ENCODE data around the gene NOD2.
A peak's percentile ranks its signal among the peaks of the same experiment; 100 is the strongest.

The NOD2 gene

DNA sequence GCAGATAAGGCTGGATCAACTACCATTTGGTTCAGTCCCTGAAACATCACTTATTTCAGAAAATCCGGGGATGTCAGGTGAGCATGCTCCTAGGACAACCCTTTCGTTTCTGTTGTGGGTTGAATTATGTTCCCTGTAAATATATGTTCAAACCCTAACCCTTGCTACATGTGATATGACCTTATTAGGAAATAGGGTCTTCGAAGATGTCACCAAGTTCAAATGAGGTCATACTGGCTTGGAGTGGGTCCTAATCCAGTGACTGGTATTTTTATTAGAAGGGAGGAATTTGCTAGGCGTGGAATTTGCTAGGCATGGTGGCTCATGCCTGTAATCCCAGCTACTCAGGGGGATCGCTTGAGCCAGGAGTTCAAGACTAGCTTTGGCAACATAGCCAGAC is 33.6 kb upstream of the NOD2 start:
- no peaks in the 10 kb centered on the region for H3K27me3 ChIP-seq (ENCODE audit: control insufficient read depth in 1 of 2, insufficient read depth in 2 of 2, low read length in 2 of 2)
- no peaks in the 10 kb centered on the region for H3K9me3 ChIP-seq (ENCODE audit: control insufficient read depth in 2 of 2, low read length in 2 of 2)
- no peaks in the 10 kb centered on the region for H3K36me3 ChIP-seq (ENCODE audit: control insufficient read depth in 2 of 2, insufficient read depth in 2 of 2, low read length in 2 of 2)
- peaks cover 2% of the 10 kb centered on the region for H3K4me1 ChIP-seq (ENCODE audit: control insufficient read depth, insufficient read depth, low read length)
- no peak overlapping the region for H3K4me3 ChIP-seq (ENCODE audit: low read length in 2 of 2)
- no peak overlapping the region for H3K27ac ChIP-seq (ENCODE audit: low read length)
- H3K9ac ChIP-seq (ENCODE audit: low read length in 2 of 2), result no peak overlapping the region

DNA sequence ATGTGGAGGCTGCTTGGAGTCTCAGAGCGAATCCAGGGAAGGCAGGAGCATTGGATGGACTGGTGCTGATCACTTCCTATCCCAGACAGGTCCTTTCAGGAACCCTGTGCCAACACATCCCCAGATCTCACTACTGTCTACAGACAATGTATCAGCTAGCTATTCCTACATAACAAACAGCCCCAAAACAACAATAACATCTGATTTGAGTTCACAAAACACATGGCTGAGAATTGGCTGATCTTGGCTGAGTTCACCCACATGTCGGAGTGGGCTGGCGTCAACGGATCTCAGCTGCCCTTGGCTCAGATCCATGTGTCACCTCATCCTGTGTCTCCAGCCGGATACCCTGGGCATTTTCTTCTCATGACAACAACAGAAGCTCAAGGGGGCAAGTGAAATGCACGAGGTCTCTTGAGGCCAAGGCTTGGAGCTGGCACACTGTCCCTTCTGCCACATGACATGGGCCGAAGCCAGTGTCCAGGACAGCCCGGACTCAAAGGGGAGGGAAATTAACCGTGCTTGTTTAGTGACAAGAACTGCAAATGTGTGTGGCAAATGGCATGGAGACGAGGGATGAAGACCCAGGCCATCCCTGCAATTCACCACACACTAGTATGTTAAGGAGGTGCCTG is 31.0 kb upstream of the NOD2 start:
- H3K9me3 ChIP-seq (ENCODE audit: control insufficient read depth in 2 of 2, low read length in 2 of 2), result no peaks in the 10 kb centered on the region
- H3K36me3 ChIP-seq (ENCODE audit: control insufficient read depth in 2 of 2, insufficient read depth in 2 of 2, low read length in 2 of 2), result no peaks in the 10 kb centered on the region
- no peak overlapping the region for H3K4me3 ChIP-seq (ENCODE audit: low read length in 2 of 2)
- H3K27me3 ChIP-seq (ENCODE audit: control insufficient read depth in 1 of 2, insufficient read depth in 2 of 2, low read length in 2 of 2), result no peaks in the 10 kb centered on the region
- H3K4me1 ChIP-seq (ENCODE audit: control insufficient read depth, insufficient read depth, low read length), result peaks cover 7% of the 10 kb centered on the region
- H3K27ac ChIP-seq (ENCODE audit: low read length), result no peak overlapping the region
- H3K9ac ChIP-seq (ENCODE audit: low read length in 2 of 2), result no peak overlapping the region

DNA sequence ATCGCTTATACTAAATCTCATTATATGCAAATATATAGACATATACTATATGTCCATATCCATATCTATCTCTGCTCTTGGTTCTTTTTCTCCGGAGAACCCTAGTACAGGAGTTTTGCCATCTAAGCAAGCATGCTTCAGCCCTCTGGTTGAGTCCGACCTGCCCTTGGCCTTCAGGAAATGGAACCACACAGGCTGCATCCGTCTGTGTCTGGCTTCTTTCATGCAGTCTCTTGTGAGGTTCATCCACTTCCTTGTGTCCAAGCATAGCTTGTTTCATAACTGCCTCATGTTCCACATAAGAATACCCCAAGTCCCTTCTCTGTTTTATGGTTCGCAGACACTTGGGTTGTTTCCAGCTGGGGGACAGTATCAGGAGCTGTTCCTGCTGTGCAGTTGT is 29.1 kb upstream of the NOD2 start:
- no peak overlapping the region for H3K27ac ChIP-seq (ENCODE audit: low read length)
- H3K4me3 ChIP-seq (ENCODE audit: low read length in 2 of 2), result no peak overlapping the region
- H3K27me3 ChIP-seq (ENCODE audit: control insufficient read depth in 1 of 2, insufficient read depth in 2 of 2, low read length in 2 of 2), result no peaks in the 10 kb centered on the region
- H3K9me3 ChIP-seq (ENCODE audit: control insufficient read depth in 2 of 2, low read length in 2 of 2), result no peaks in the 10 kb centered on the region
- H3K36me3 ChIP-seq (ENCODE audit: control insufficient read depth in 2 of 2, insufficient read depth in 2 of 2, low read length in 2 of 2), result no peaks in the 10 kb centered on the region
- no peak overlapping the region for H3K9ac ChIP-seq (ENCODE audit: low read length in 2 of 2)
- H3K4me1 ChIP-seq (ENCODE audit: control insufficient read depth, insufficient read depth, low read length), result peaks cover 14% of the 10 kb centered on the region

DNA sequence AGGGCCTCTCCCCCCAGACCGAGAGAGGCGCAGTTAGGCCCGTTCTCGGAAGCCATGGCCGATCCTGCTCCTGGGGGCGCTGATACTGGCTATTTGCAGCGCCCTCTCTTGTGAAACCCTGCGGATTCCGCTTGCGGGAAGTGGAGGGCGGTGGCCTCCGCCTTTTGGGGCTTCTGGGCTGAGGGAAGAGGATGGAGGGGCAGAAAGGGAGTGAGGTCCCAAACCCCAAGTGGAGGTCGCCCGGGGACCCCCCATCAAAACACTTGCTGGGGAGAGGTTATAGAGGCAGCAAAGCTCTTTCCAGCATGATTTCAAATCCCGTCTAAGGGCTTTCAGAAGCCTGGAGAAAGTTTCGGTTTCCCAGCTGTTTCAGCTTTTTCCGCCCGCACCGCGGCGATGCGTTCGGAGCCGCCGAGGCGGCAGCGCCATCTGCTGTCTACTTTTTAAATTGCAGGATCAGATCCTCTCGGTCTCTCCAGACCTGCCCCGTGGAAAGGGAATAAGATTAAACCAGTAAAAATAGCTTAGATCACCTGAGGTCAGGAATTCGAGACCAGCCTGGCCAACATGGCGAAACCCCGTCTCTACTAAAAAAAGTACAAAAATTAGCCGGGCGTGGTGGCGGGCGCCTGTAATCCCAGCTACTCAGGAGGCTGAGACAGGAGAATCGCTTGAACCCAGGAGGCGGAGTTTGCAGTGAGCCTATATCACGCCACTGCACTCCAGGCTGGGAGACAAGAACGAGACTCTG is 28.1 kb upstream of the NOD2 start:
- H3K4me1 ChIP-seq (ENCODE audit: control insufficient read depth, insufficient read depth, low read length), result peaks cover 14% of the 10 kb centered on the region
- peak overlapping the region; percentile 75 for H3K4me3 ChIP-seq (ENCODE audit: low read length in 2 of 2)
- no peaks in the 10 kb centered on the region for H3K36me3 ChIP-seq (ENCODE audit: control insufficient read depth in 2 of 2, insufficient read depth in 2 of 2, low read length in 2 of 2)
- H3K27ac ChIP-seq (ENCODE audit: low read length), result peak overlapping the region; percentile 53
- H3K27me3 ChIP-seq (ENCODE audit: control insufficient read depth in 1 of 2, insufficient read depth in 2 of 2, low read length in 2 of 2), result no peaks in the 10 kb centered on the region
- no peaks in the 10 kb centered on the region for H3K9me3 ChIP-seq (ENCODE audit: control insufficient read depth in 2 of 2, low read length in 2 of 2)
- H3K9ac ChIP-seq (ENCODE audit: low read length in 2 of 2), result peak overlapping the region; percentile 78 to 89

DNA sequence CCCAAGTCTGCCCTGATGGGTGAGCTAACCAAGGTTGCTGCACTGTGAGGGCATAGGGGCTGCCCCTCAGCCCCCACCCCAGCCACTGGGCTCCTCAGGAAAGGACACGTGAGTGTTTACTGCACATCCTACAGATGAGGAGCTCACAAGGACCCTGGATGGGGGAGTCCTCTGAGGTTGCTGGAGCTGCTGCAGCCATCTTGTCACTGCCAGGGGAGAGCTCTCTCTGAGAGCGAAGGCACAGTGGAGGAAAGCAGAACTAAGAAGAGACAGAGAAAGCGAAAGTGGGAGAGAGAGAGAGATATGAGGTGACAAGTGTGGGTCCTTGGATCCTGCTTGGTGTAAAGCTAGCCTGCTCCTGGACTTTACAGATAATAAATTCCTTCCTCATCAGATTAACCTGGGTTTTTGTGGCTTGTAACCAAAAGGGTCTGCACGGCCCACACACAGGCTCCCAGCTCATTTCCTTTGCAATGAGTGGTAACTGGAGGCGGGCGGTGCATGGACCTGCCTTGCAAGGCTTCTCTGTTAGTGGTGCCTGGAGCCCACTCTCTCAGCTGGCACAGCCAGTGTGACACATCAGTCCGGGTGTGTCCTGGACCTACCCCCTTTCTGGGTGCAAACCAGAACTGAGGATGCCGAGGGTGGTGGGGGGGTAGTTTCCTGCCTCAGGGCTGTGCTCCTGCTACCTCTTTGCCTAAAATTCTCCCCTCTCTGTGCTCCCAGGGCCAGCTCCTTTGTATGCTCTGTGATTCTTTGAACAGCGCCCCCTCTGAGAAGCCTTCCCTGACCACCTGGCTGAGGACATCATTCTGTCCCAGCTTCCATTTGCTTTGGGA is 26.5 kb upstream of the NOD2 start:
- Histone ChIP-seq H3K4me3 (ENCODE audit: low read length in 2 of 2) (no peak overlapping the region), H3K4me1 (ENCODE audit: control insufficient read depth, insufficient read depth, low read length) (peaks cover 14% of the 10 kb centered on the region), H3K9ac (ENCODE audit: low read length in 2 of 2) (no peak overlapping the region), H3K27ac (ENCODE audit: low read length) (no peak overlapping the region), H3K36me3 (ENCODE audit: control insufficient read depth in 2 of 2, insufficient read depth in 2 of 2, low read length in 2 of 2) (no peaks in the 10 kb centered on the region), H3K9me3 (ENCODE audit: control insufficient read depth in 2 of 2, low read length in 2 of 2) (peaks cover 2 to 3% of the 10 kb centered on the region in 2 donors), H3K27me3 (ENCODE audit: control insufficient read depth in 1 of 2, insufficient read depth in 2 of 2, low read length in 2 of 2) (no peaks in the 10 kb centered on the region)

DNA sequence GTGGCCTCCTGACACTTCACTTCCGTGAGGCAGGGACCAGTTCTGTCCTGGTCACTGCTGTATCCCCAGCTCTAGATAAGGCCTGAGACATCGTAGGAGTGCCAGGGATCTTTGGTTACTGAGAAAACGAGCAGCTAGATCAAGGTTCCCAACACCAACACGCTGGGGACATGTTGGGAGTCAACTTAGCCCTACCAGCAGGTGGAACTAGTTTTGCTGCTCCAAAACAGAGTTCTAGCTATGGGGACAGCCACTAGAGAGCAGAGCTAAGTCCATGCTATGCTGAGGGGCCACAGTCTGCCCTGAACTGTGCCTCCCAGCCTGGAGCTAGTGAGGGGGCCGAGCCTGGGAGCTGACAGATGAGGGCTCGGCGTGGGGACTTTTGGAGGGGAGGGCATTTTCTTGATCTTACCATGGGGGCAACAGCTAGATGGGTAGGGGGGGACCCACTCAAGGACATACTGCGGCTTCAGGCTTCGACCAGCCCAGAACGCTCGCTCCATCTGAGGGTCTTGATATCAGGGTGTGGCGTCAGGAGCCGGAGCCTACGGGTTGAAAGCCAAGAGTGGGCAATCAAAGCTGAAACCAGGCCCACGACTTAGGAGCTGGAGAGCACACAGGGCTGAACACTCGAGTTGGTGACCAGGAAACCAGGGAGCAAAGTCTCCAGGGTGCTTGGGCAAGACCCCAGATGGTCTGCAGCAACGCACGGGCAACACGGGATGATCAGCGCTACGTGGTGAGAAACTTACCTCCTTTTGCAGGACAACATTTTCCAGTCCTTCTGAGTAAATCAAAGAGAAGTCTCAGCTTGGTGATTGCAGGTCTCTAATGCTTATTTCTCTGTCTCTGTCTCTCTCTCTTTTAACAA is 25.7 kb upstream of the NOD2 start:
- Histone ChIP-seq H3K9ac (ENCODE audit: low read length in 2 of 2) (no peak overlapping the region), H3K27ac (ENCODE audit: low read length) (no peak overlapping the region), H3K9me3 (ENCODE audit: control insufficient read depth in 2 of 2, low read length in 2 of 2) (peaks cover 6 to 10% of the 10 kb centered on the region in 2 donors), H3K36me3 (ENCODE audit: control insufficient read depth in 2 of 2, insufficient read depth in 2 of 2, low read length in 2 of 2) (no peaks in the 10 kb centered on the region), H3K4me3 (ENCODE audit: low read length in 2 of 2) (no peak overlapping the region), H3K27me3 (ENCODE audit: control insufficient read depth in 1 of 2, insufficient read depth in 2 of 2, low read length in 2 of 2) (no peaks in the 10 kb centered on the region), H3K4me1 (ENCODE audit: control insufficient read depth, insufficient read depth, low read length) (peaks cover 14% of the 10 kb centered on the region)

DNA sequence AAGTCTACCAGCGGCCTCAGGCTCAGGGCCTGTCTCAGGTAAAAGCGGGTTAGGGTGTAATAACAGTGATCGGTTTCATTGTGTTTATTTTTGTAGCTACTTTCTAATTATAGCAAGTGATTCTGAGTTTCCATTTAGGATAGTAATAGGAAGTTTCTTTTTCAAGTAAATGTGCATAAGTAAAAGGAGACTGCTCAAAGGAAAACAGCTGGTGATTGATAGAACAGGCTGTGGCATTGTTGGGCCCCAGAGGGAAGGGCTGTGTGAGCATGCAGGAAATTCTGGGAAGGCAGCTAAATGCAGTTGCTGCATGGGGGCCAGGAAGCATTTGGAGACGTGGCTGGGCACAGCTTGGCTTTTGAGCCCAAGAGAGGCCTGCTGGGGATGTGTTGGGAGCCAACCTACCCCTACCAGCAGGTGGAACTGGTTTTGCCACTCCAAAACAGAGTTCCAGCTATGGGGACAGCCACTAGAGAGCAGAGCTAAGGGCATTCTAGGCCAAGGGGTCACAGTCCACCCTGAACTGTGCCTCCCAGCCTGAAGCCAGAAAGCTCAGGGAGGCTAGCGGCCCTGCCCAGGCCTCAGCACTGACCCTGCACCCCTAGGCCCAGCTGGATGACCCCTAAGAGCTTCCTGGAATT is 24.9 kb upstream of the NOD2 start:
- peaks cover 6 to 15% of the 10 kb centered on the region in 2 donors for H3K9me3 ChIP-seq (ENCODE audit: control insufficient read depth in 2 of 2, low read length in 2 of 2)
- H3K4me3 ChIP-seq (ENCODE audit: low read length in 2 of 2), result no peak overlapping the region
- H3K36me3 ChIP-seq (ENCODE audit: control insufficient read depth in 2 of 2, insufficient read depth in 2 of 2, low read length in 2 of 2), result no peaks in the 10 kb centered on the region
- H3K27me3 ChIP-seq (ENCODE audit: control insufficient read depth in 1 of 2, insufficient read depth in 2 of 2, low read length in 2 of 2), result peaks cover 0 to 3% of the 10 kb centered on the region in 2 donors
- no peak overlapping the region for H3K9ac ChIP-seq (ENCODE audit: low read length in 2 of 2)
- H3K27ac ChIP-seq (ENCODE audit: low read length), result no peak overlapping the region
- H3K4me1 ChIP-seq (ENCODE audit: control insufficient read depth, insufficient read depth, low read length), result peaks cover 14% of the 10 kb centered on the region

DNA sequence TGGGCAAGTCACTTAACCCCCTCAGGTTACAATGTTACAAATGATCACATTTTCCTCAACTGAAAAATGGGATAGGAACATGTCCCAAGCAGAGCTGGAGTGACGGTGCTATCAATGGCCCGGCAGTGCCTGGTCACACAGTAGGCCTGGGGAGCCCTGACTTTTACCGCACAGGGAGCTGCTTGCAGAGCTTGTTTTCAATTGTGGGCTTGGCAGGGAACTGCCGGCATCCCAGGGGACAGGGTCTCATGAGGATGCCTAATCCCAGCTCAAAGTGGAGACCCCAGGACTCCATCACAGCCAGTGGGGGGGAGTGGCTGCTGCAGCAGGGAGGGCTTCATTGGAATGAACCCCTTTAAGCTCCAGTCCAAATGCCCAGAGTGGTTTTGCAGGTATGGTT is 23.7 kb upstream of the NOD2 start:
- Histone ChIP-seq H3K27me3 (ENCODE audit: control insufficient read depth in 1 of 2, insufficient read depth in 2 of 2, low read length in 2 of 2) (peaks cover 5 to 8% of the 10 kb centered on the region in 2 donors), H3K27ac (ENCODE audit: low read length) (no peak overlapping the region), H3K36me3 (ENCODE audit: control insufficient read depth in 2 of 2, insufficient read depth in 2 of 2, low read length in 2 of 2) (no peaks in the 10 kb centered on the region), H3K9ac (ENCODE audit: low read length in 2 of 2) (no peak overlapping the region), H3K4me1 (ENCODE audit: control insufficient read depth, insufficient read depth, low read length) (peaks cover 13% of the 10 kb centered on the region), H3K9me3 (ENCODE audit: control insufficient read depth in 2 of 2, low read length in 2 of 2) (peaks cover 6 to 18% of the 10 kb centered on the region in 2 donors), H3K4me3 (ENCODE audit: low read length in 2 of 2) (no peak overlapping the region)

DNA sequence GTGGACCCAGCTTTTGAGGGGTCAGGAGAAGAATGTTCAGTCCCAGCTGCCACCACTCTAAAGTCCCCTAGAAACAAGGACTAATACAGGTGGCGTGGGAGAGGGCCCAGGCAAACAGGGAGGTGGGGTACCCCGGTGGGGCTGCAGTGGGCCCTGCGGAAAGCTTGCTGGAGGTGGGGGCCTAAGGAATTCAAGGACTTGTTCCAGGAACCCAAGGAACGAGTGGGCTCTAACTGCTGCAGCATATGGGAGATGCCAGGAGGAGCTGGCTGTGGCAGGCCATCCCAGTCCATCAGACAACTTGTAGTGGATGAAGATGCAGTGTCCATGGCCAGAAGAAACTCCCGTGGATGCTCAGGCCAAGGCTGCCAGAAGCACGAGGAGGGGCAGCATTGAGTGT is 22.9 kb upstream of the NOD2 start:
- Histone ChIP-seq H3K9ac (ENCODE audit: low read length in 2 of 2) (no peak overlapping the region), H3K27me3 (ENCODE audit: control insufficient read depth in 1 of 2, insufficient read depth in 2 of 2, low read length in 2 of 2) (peaks cover 5 to 8% of the 10 kb centered on the region in 2 donors), H3K36me3 (ENCODE audit: control insufficient read depth in 2 of 2, insufficient read depth in 2 of 2, low read length in 2 of 2) (no peaks in the 10 kb centered on the region), H3K27ac (ENCODE audit: low read length) (no peak overlapping the region), H3K4me1 (ENCODE audit: control insufficient read depth, insufficient read depth, low read length) (peaks cover 8% of the 10 kb centered on the region), H3K4me3 (ENCODE audit: low read length in 2 of 2) (no peak overlapping the region), H3K9me3 (ENCODE audit: control insufficient read depth in 2 of 2, low read length in 2 of 2) (peaks cover 6 to 18% of the 10 kb centered on the region in 2 donors)
